8988T (cell line): ENCODE results near the gene MUTYH.

Experiments used
- DNase-seq: peaks from one replicate; pipeline ENCODE4 v3.0.0; 2011

MUTYH gene

DNA sequence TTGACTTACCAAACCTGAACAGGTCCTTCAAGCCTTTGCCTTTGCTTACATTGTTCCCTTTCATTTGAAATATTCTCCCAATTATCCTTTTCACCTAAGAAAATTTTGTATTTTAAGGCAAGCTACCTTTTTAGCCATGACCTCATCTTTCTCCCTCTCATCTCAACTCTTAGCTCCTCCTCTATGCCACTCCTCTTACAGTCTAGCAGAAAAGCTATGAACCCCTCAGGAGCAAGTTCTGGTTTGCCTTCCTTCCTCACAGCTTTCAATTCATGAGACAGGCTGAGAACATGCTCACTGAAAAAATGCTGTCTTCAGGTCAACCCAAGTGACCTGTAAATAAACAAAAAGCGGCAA is 8.3 kb upstream of the MUTYH start:
- DNase-seq: no peak

DNA sequence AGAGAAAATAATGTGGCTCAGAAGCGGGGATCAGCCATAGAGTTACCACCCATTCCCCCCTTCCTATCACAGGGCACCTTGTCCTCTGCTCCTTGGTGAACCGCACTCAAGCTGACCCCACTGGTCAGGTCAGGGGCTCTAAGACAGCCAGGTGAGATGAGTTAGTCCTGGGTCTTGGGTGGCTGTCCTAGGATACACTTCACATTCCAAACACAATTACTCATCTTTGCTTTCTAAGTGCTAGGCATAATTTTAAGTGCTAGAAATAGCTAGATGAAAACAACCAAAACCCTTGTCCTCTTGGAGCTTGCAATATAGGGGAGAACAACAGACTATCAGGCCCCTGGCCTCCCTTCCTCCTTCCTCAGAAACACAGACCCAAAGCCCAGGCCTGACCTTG is 7.8 kb upstream of the MUTYH start:
- no peak for DNase-seq

- DNase-seq: no peak
These were observed 6.2 kb upstream of the MUTYH start for GRCh38 chr1:45346473-45346872.

- DNase-seq: no peak
These were observed 4.8 kb upstream of the MUTYH start for GRCh38 chr1:45345014-45345413.

GRCh38 chr1:45344499-45344898 is 4.3 kb upstream of the MUTYH start:
- DNase-seq: no peak

DNA sequence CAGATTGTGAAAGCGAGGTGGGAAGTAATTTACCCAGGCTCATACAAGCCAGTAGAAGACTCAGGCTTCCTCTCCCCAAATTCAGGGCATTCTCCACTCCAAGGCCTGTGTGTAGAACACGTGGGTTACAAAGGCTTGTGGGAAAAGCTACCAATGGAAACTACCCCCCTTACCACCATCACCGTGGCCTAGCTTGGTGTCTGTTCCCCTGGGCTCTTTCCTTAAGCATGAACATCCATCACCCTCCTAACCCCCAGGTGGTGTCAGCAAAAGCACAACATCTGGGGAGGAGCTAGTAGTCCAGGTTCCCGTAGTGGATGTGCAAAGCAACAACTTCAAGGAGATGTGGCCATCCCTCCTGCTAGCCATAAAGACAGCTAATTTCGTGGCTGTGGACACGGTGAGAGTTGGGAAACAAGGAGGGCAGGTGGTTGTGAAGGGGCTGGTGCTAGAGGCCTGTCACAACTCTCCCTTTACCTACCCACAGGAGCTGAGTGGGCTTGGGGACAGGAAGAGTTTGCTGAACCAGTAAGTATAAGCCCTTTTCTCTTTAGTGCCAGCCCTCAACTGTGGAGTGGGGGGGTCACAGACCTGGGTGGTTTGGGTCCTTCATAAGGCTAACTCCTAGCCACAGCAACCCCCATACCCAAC is 701 bp upstream of the MUTYH start:
- DNase-seq: no peak

- DNase-seq: no peak
These were observed 2.5 kb downstream of the MUTYH start for GRCh38 chr1:45337630-45338325.

DNA sequence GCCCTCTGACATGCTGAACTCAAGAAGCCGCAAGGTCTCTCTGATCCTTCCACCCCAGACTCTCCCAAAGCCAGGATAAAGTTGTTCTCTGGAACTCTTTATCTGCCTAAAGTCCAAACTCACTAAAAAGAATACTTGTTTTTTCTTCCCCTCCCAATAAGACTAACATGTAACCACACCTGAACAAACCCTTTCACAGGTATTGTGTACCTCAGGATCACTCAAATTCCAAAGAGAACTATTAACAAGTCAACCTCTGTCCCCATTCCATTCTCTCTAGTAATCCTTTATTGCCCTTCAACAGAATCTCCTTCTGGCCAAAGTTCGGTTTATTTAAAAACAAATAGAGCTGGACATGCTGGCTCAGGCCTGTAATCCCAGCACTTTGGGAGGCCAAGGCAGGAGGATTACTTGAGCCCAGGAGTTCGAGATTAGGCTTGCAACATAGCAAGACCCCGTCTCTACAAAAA is 4.3 kb downstream of the MUTYH start:
- DNase-seq: no peak

DNA sequence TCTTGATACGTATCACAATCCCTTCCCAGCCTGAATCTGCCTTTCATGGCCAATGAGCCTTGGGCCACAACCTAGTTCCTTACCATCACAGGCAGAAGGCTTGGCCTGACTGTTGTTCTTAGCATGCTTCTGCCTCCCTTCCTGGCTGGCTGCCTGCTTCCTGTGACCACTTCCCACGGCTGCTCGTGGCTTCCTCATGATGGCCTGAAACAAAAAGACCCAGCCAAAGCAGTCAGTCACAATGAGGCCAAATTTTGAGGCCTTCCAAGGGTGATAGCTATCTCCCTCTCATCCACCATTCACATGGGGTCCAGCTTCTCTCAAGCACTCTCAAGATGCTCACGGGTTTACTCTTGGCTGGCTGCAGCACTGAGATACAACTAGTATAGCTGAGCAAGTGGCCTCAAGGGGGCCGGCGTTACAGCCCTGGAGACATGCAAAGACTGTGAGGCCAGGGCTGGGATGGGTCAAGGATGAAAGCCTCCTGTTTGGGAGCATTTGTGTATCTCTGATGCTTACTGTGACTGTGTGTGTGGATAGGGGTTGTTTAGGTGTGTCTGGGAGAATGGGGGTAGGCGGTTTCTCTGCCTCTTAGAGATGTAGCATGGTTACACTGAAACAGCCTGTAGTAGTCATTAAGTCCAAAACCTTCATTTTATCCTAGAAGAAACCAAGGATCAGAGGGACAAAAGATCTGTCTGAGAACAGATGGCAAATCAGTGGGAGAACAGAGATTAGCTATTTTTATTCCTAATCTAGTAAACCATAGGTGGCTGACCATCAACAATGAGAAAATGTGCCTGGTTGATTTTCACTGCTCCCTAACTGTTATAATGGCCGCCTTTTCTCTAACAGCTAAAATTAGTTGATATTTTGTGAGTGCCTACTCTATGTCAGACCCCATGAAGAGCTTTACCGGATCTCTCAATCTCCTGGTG is 5.7 kb downstream of the MUTYH start:
- no peak for DNase-seq

DNA sequence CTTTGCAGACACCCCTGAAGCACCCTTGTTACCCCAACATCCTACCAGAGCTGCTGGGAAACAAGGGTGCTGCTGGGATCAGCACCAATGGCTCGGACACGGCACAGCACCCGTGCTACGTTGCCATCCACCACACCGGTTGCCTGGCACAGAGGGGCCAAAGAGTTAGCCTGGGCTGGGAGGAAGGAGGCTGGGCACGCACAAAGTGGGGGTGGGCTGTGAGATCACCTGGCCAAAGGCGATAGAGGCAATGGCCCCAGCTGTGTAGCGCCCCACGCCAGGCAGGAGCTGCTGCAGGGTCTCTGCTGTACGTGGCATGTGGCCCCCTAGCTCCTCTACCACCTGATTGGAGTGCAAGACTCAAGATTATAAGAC is 7.9 kb downstream of the MUTYH start:
- DNase-seq: no peak

GRCh38 chr1:45331436-45332345 is 8.5 kb downstream of the MUTYH start:
- DNase-seq: no peak

DNA sequence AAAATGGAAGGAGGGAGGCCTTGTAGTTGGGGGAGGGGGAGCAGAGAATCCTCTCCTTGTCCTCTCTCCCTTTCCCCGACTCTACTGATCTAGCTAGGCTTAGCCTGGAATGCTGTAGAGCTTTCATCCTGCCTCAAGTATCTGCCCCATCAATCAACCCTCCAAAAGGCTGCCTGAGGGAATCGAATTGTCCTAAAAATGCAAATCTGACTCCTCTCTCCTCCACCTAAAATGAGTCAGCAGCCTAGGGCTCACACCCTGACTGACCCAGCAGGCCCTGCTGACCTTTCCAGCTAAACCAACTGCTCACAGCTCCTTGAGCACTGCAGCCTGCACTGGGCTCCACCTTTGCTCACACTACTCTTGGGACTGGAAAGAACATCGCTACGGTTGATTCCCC is 10.8 kb downstream of the MUTYH start:
- DNase-seq: no peak

GRCh38 chr1:45328680-45329079 is 11.6 kb downstream of the MUTYH start:
- DNase-seq: no peak

- DNase-seq: no peak
These were observed 12.4 kb downstream of the MUTYH start for GRCh38 chr1:45327644-45328515.

DNA sequence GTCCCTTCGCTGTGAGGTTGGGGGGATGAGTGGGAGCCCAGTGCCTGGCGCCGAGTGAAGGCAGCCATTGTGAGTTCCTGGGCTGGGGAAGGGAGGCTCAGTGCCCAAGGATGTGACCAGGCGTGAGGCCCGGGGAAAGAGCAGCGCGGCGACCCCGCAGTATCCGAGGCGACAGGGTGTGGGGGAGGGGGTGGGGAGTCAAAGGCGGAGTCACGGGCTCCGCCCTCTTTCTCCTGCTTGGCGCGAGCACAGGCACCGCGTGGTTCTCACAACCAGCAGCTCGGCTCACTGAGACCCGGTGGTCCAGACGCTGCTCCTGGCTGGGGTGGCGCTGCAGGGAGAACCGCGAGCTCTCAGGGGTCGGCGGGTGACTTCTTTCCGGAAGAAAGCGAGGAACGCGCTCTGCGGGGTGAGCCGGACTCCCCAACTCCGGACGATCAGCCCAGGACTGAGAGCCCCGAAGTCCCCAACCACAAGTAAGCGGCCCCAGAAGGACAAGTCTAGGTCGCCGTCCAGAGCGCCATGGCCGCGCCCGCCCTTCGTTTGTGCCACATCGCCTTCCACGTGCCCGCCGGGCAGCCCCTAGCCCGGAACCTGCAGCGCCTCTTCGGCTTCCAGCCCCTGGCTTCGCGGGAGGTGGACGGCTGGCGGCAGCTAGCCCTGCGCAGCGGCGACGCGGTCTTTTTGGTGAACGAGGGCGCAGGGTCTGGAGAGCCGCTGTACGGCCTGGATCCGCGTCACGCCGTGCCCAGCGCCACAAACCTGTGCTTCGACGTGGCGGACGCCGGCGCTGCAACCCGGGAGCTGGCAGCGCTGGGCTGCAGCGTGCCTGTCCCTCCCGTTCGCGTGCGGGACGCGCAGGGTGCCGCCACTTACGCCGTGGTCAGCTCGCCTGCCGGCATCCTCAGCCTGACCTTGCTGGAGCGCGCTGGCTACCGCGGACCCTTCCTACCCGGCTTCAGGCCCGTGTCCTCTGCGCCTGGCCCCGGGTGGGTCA is 13.3 kb downstream of the MUTYH start, which contains the start of gene HPDL:
Gene HPDL (plus strand): TSS at position 269 of the 997 bp plus-strand sequence. CDS start 254 bp downstream, at position 523.
- no peak for DNase-seq

DNA sequence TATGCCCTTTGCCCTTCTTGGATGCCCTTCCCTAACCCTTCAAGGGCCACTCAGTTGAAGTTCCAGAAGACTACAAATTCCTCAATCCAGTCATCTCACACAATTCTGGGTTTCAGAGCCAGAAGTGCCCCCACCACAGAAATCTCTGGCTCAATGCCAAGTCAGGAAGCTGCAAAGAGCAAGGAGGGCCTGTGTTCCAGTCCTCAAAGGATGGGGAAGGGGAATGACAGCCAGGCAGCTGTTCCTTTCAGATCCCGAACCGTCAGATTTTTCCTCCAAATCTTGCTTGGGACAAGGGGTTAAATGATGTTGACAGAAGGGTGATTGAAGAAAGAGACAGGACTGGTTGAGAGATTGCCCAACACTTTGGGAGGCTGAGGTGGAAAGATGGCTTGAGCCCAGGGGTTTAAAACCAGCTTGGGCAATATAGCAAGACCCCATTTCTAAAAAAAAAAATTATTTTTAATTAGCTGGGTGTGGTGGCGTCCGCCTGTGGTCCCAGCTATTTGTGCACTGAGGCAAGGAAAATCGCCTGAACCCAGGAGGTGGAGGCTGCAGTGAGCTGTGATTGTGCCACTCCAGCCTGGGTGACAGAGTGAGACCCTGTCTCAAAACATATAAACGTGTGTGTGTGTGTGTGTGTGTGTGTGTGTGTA is 14.3 kb downstream of the MUTYH start:
- no peak for DNase-seq

GRCh38 chr1:45322486-45323040 is 17.7 kb downstream of the MUTYH start:
- DNase-seq: no peak

DNA sequence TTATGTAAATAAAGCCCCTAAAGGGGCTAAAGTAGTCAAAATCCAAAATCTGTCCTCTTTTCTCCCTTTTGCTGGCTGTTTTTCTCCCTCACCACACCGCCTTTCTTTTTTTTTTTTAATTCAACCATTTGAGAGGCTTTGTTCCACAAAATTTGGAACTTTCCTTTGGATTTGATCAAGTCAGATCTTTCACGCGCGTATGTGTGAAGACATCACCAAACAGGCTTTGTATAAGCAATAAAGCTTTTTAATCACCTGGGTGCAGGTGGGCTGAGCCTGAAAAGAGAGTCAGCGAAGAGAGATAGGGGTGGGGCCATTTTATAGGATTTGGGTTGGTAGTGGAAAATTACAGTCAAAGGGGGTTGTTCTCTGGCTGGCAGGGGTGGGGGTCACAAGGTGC is 18.8 kb downstream of the MUTYH start:
- no peak for DNase-seq

DNA sequence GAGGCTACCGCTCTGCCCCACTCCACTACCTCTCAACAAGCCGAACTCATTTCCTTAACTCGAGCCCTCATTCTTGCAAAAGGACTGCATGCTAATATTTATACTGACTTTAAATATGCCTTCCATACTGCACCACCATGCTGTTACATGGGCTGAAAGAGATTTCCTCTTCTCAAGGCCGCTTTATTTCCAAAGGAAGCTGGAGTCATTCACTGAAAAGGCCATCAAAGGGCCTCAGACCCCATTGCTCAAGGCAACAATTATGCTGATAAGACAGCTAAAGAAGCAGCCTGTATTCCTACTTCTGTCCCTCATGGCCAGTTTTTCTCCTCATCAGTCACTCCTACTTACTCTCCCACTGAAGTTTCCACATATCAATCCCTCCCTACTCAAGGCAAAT is 20.5 kb downstream of the MUTYH start:
- no peak for DNase-seq
